ENCODE results near the gene SLC16A11.

Gene SLC16A11

DNA sequence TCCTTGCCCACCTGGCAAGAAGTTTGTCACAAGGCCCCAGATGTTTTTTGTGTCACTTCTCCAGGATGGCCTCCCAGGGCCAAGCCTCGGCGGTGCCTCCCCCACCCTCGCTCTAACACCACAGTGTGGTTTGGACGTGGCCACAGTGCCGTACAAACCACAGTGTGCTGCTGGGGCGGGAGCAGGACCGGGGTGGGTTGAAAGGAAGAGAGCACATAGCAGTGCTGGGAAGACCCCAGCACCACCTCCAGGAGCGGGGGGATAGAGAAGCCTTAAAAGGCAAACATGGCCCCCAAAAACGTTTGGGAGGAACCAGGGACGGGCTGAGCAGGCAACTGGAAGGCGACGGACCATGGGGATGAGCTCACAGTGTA is 26.1 kb downstream of the SLC16A11 start:
- H3K27ac ChIP-seq (ENCODE audit: low read depth, low read length): no peak overlapping the region
- no peak overlapping the region for H3K9ac ChIP-seq (ENCODE audit: low read length)
- H4K8ac ChIP-seq (ENCODE audit: low read depth, low read length): no peak overlapping the region
- WGBS (ENCODE audit: extremely low coverage, insufficient coverage, insufficient read length): no CpG with 5 or more reads among the region's 12 CpGs
- no peak overlapping the region for H2BK12ac ChIP-seq (ENCODE audit: low read length)
- H4K91ac ChIP-seq (ENCODE audit: low read depth, low read length): no peak overlapping the region
- H3K23ac ChIP-seq (ENCODE audit: low read length): no peak overlapping the region
- no peak for DNase-seq
- peaks cover 12 to 16% of the 10 kb centered on the region in 2 experiments for H3K36me3 ChIP-seq (ENCODE audit: control insufficient read depth in 1 of 2, insufficient read depth in 2 of 2, low read length in 2 of 2)
- H4K12ac ChIP-seq (ENCODE audit: low read depth, low read length): no peak overlapping the region
- no peak overlapping the region for H3K4ac ChIP-seq (ENCODE audit: low read depth, low read length)
- no peak overlapping the region for H2BK5ac ChIP-seq (ENCODE audit: low read depth, low read length, poor library complexity)
- H3K79me2 ChIP-seq (ENCODE audit: control insufficient read depth, insufficient read depth, low read length, poor library complexity): peaks cover 8% of the 10 kb centered on the region
- H2AFZ ChIP-seq (ENCODE audit: insufficient read depth, low read length, poor library complexity): no peak overlapping the region
- H2AK5ac ChIP-seq (ENCODE audit: low read length): no peak overlapping the region
- H3K14ac ChIP-seq (ENCODE audit: low read length): no peak overlapping the region
- no peaks in the 10 kb centered on the region for H3K9me3 ChIP-seq (ENCODE audit: insufficient read depth, low read depth, low read length)
- peaks cover 16% of the 10 kb centered on the region for H3K79me1 ChIP-seq (ENCODE audit: low read length)
- H2BK120ac ChIP-seq (ENCODE audit: insufficient read depth, low read length, poor library complexity): no peak overlapping the region
- no peak overlapping the region for H3K18ac ChIP-seq (ENCODE audit: low read length)
- no peak overlapping the region for H3K4me2 ChIP-seq (ENCODE audit: low read length)
- peaks cover 7% of the 10 kb centered on the region for H3K27me3 ChIP-seq (ENCODE audit: insufficient read depth, low read length)
- H3K4me1 ChIP-seq (ENCODE audit: control insufficient read depth in 1 of 2, insufficient read depth in 2 of 2, low read length in 2 of 2): peaks cover 15 to 30% of the 10 kb centered on the region in 2 experiments
- H3K4me3 ChIP-seq (ENCODE audit: low read depth, low read length): no peak overlapping the region

DNA sequence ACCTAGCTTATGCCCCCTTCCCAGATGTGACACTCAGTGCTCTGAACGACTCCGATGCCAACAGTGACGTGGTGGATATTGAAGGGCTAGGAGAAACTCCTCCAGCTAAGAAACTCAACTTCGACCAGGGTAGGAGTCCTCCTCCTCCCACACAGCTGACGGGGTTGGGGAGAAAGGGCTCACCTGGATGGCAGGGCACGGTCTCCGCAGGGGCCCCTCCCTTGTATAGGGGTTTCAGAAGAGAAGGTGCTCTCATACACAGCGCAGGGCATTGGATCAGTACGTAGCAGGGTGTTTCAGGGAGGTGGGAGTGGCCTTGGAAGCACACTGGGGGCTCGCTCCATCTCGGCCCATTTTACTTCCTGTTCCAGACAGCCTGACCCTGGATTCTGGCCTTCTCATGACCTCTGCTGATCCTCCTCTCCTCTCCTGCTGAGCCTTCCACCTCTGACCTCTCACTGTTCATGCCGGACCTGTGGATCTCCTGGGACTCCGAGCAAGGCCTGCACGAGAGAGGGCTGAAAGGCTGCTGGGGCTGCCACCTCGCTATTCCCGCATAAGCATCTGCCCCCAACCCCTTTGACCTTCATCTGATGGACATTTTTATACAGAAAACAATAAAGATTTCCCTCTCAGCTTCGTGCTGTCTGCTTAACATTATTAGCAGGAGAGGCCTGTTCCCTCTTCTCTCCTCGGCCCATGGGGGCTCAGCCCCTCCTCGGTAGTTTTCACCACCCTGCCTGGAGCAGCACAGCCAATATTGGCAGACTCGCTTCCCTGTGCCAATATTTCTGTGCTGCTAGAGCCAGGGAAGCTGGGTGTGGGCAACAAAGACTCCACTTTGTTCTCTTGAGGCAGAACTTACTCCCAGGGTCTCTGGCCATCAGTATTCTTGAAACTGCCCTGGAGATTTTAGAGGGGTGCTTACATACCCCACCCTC is 26.7 kb downstream of the SLC16A11 start:
- no peak overlapping the region for H4K12ac ChIP-seq (ENCODE audit: low read depth, low read length)
- H3K4me1 ChIP-seq (ENCODE audit: control insufficient read depth in 1 of 2, insufficient read depth in 2 of 2, low read length in 2 of 2): peaks cover 12 to 27% of the 10 kb centered on the region in 2 experiments
- H2AFZ ChIP-seq (ENCODE audit: insufficient read depth, low read length, poor library complexity): no peak overlapping the region
- H4K8ac ChIP-seq (ENCODE audit: low read depth, low read length): no peak overlapping the region
- no peak for DNase-seq
- no peak overlapping the region for H2BK12ac ChIP-seq (ENCODE audit: low read length)
- no peak overlapping the region for H2BK5ac ChIP-seq (ENCODE audit: low read depth, low read length, poor library complexity)
- H2AK5ac ChIP-seq (ENCODE audit: low read length): no peak overlapping the region
- no peak overlapping the region for H3K18ac ChIP-seq (ENCODE audit: low read length)
- peaks cover 1% of the 10 kb centered on the region for H3K27me3 ChIP-seq (ENCODE audit: insufficient read depth, low read length)
- no peak overlapping the region for H3K4me2 ChIP-seq (ENCODE audit: low read length)
- no peak overlapping the region for H3K4ac ChIP-seq (ENCODE audit: low read depth, low read length)
- no peak overlapping the region for H3K27ac ChIP-seq (ENCODE audit: low read depth, low read length)
- no peak overlapping the region for H3K14ac ChIP-seq (ENCODE audit: low read length)
- H3K79me1 ChIP-seq (ENCODE audit: low read length): peaks cover 21% of the 10 kb centered on the region
- no peak overlapping the region for H3K4me3 ChIP-seq (ENCODE audit: low read depth, low read length)
- H3K9ac ChIP-seq (ENCODE audit: low read length): no peak overlapping the region
- H2BK120ac ChIP-seq (ENCODE audit: insufficient read depth, low read length, poor library complexity): no peak overlapping the region
- no peak overlapping the region for H3K23ac ChIP-seq (ENCODE audit: low read length)
- H3K9me3 ChIP-seq (ENCODE audit: insufficient read depth, low read depth, low read length): no peaks in the 10 kb centered on the region
- peaks cover 13% of the 10 kb centered on the region for H3K79me2 ChIP-seq (ENCODE audit: control insufficient read depth, insufficient read depth, low read length, poor library complexity)
- no peak overlapping the region for H4K91ac ChIP-seq (ENCODE audit: low read depth, low read length)
- no CpG with 5 or more reads among the region's 20 CpGs for WGBS (ENCODE audit: extremely low coverage, insufficient coverage, insufficient read length)
- H3K36me3 ChIP-seq (ENCODE audit: control insufficient read depth in 1 of 2, insufficient read depth in 2 of 2, low read length in 2 of 2): peaks cover 12 to 16% of the 10 kb centered on the region in 2 experiments

DNA sequence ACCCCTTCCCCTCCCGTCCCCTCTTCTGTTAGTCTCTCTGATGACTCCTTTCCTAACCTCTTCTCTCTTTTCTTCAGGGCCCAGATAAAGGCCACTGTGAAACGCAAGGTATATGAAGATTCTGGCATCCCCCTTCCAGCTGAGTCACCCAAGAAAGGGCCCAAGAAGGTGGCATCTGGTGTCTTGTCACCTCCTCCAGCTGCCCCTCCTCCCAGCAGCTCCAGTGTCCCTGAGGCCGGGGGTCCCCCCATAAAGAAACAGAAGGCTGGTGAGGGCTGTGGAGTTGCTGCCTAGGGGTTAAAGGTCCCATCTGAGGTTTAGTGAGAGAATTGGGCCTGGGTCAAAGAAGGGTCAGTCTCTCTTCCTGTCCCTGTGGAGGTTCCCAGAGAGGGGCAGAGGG is 27.5 kb downstream of the SLC16A11 start:
- Histone ChIP-seq H3K4me1 (ENCODE audit: control insufficient read depth in 1 of 2, insufficient read depth in 2 of 2, low read length in 2 of 2) (peaks cover 11 to 23% of the 10 kb centered on the region in 2 experiments), H3K18ac (ENCODE audit: low read length) (no peak overlapping the region), H3K36me3 (ENCODE audit: control insufficient read depth in 1 of 2, insufficient read depth in 2 of 2, low read length in 2 of 2) (peaks cover 12 to 16% of the 10 kb centered on the region in 2 experiments), H4K8ac (ENCODE audit: low read depth, low read length) (no peak overlapping the region), H3K4ac (ENCODE audit: low read depth, low read length) (no peak overlapping the region), H2BK5ac (ENCODE audit: low read depth, low read length, poor library complexity) (no peak overlapping the region), H2BK120ac (ENCODE audit: insufficient read depth, low read length, poor library complexity) (no peak overlapping the region), H3K9me3 (ENCODE audit: insufficient read depth, low read depth, low read length) (no peaks in the 10 kb centered on the region), H3K14ac (ENCODE audit: low read length) (no peak overlapping the region), H4K12ac (ENCODE audit: low read depth, low read length) (no peak overlapping the region), H4K91ac (ENCODE audit: low read depth, low read length) (no peak overlapping the region), H3K4me3 (ENCODE audit: low read depth, low read length) (no peak overlapping the region), H3K27me3 (ENCODE audit: insufficient read depth, low read length) (no peaks in the 10 kb centered on the region), H2AFZ (ENCODE audit: insufficient read depth, low read length, poor library complexity) (no peak overlapping the region), H2BK12ac (ENCODE audit: low read length) (no peak overlapping the region), H2AK5ac (ENCODE audit: low read length) (no peak overlapping the region), H3K4me2 (ENCODE audit: low read length) (no peak overlapping the region), H3K9ac (ENCODE audit: low read length) (no peak overlapping the region), H3K23ac (ENCODE audit: low read length) (no peak overlapping the region), H3K79me2 (ENCODE audit: control insufficient read depth, insufficient read depth, low read length, poor library complexity) (peaks cover 13% of the 10 kb centered on the region), H3K27ac (ENCODE audit: low read depth, low read length) (no peak overlapping the region), H3K79me1 (ENCODE audit: low read length) (peaks cover 20% of the 10 kb centered on the region)
- WGBS (ENCODE audit: extremely low coverage, insufficient coverage, insufficient read length): no CpG with 5 or more reads among the region's 3 CpGs
- DNase-seq: no peak

DNA sequence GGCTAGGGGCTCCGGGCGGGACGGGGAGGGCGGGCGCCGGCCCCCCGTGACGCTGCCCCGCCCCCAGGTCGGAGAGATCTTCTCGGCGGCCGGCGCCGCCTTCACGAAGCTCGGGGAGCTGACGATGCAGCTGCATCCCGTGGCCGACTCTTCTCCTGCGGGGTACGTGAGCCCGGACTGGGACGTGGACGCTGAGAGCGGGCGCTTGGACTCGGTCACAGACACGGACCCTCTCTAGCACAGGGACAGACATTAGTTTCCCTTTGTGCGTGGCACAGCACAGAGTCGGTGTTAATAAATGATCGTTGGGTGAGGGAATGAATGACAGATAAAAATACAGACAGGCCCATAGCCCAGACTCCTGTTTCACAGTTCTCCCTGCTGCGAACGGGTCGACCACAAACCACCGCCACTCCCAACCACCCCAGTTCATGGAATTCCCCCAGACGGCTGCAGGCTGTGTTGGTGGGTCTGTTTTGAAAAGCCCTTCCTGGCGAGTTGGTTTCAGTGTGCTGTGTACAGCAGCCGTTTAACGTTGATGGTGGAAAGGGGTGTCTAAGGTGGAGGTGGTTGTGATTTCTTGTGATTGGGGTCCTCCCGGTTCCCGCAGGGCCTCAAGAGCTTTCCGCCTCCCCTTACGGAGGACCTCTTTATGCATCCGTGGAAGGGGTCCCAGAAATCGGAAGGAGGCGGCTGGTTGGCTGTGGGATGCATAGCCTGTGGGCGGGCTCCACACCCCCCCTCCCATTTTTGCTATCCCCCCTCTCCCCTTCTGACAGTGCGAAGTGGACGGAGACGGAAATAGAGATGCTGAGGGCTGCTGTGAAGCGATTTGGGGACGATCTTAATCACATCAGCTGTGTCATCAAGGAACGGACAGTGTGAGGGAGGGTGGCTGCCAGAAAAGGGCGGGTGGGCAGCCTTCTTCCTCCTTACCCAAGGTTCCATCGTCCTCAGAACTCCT is 28.6 kb downstream of the SLC16A11 start:
- Histone ChIP-seq H3K9ac (ENCODE audit: low read length) (peak overlapping the region; percentile 89), H3K4me1 (ENCODE audit: control insufficient read depth in 1 of 2, insufficient read depth in 2 of 2, low read length in 2 of 2) (peaks cover 11 to 23% of the 10 kb centered on the region in 2 experiments), H3K9me3 (ENCODE audit: insufficient read depth, low read depth, low read length) (no peaks in the 10 kb centered on the region), H3K79me2 (ENCODE audit: control insufficient read depth, insufficient read depth, low read length, poor library complexity) (peaks cover 14% of the 10 kb centered on the region), H3K23ac (ENCODE audit: low read length) (no peak overlapping the region), H3K36me3 (ENCODE audit: control insufficient read depth in 1 of 2, insufficient read depth in 2 of 2, low read length in 2 of 2) (peaks cover 12 to 16% of the 10 kb centered on the region in 2 experiments), H4K12ac (ENCODE audit: low read depth, low read length) (peak overlapping the region; percentile 91), H3K27ac (ENCODE audit: low read depth, low read length) (peak overlapping the region; percentile 86), H2AFZ (ENCODE audit: insufficient read depth, low read length, poor library complexity) (peak overlapping the region; percentile 81), H4K8ac (ENCODE audit: low read depth, low read length) (peak overlapping the region; percentile 94), H3K4me2 (ENCODE audit: low read length) (peak overlapping the region; percentile 84), H2BK5ac (ENCODE audit: low read depth, low read length, poor library complexity) (peak overlapping the region; percentile 42), H4K91ac (ENCODE audit: low read depth, low read length) (peak overlapping the region; percentile 82), H3K14ac (ENCODE audit: low read length) (peak overlapping the region; percentile 95), H3K79me1 (ENCODE audit: low read length) (peaks cover 20% of the 10 kb centered on the region), H3K4me3 (ENCODE audit: low read depth, low read length) (peak overlapping the region; percentile 88), H3K4ac (ENCODE audit: low read depth, low read length) (peak overlapping the region; percentile 85), H2BK120ac (ENCODE audit: insufficient read depth, low read length, poor library complexity) (peak overlapping the region; percentile 85), H3K18ac (ENCODE audit: low read length) (peak overlapping the region; percentile 96), H2AK5ac (ENCODE audit: low read length) (peak overlapping the region; percentile 86), H3K27me3 (ENCODE audit: insufficient read depth, low read length) (no peaks in the 10 kb centered on the region), H2BK12ac (ENCODE audit: low read length) (peak overlapping the region; percentile 18)
- WGBS (ENCODE audit: extremely low coverage, insufficient coverage, insufficient read length): no CpG with 5 or more reads among the region's 56 CpGs
- DNase-seq: peak in 1 of 2 donors; percentile 39

Data from trophoblast cell (in vitro differentiated cells and primary cell).